Endothelial cell of umbilical vein (primary cell): ENCODE data around the gene RAB43. TPM values are rescaled to one million over a fixed set of nuclear protein-coding genes. Genes with fewer than 3 reads are reported as not detected.

Experiments
- BruUV-seq: library from RNA; stranded (reverse); fragments of 400-500 nt; replicated peaks from 2 replicates; lab custom pipeline; 2021; lab: Mats Ljungman, UMichigan
- CTCF ChIA-PET: fragments of 300-600, 350-600 bp; sonication (Branson Sonifier 250); formaldehyde crosslinking; loops from one replicate; lab custom pipeline; 2021; ENCODE audit warnings: antibody characterized with exemption, inconsistent platforms; lab: Charles Lee
- POLR2A ChIA-PET: fragments of 300-600, 350-600 bp; sonication (Branson Sonifier 250); formaldehyde crosslinking; loops from one replicate; lab custom pipeline; 2021; ENCODE audit warnings: antibody characterized with exemption, inconsistent platforms; lab: Charles Lee
- DNase-seq: peaks from one replicate; pipeline ENCODE4 v3.0.0-alpha.2; 2011; ENCODE audit warnings: low read depth, low spot score
- FAIRE-seq: peaks from 2 replicates; lab custom pipeline; 2011; peaks lifted over from hg19 to GRCh38; lab: Jason Lieb, UNC
- H2AFZ ChIP-seq: 2 replicates; pipeline ENCODE4 v1.6.0; 2012; ENCODE audit warnings: low read depth, low read length, control low read depth, inconsistent platforms
- H3K27ac ChIP-seq: 2 replicates; pipeline ENCODE4 v1.5.1; 2011; ENCODE audit warnings: low read depth, mild to moderate bottlenecking, control low read depth, low read length, moderate library complexity; ENCODE audit not compliant: insufficient read depth
- H3K27me3 ChIP-seq, 2 experiments: 2 replicates each; pipeline versions ENCODE4 v1.6.0 to v1.6.1; 2011; ENCODE audit warnings: low read length in 2 of 2, mixed read lengths in 1 of 2; ENCODE audit not compliant: control insufficient read depth in 2 of 2, insufficient read depth in 2 of 2
- H3K36me3 ChIP-seq, 2 experiments: 2 replicates in 1 of 2; 3 replicates in 1 of 2; pipeline ENCODE4 v1.5.1; 2011; ENCODE audit warnings: low read length in 2 of 2, mild to moderate bottlenecking in 1 of 2, moderate library complexity in 1 of 2; ENCODE audit not compliant: control insufficient read depth in 2 of 2, insufficient read depth in 2 of 2; ENCODE audit errors: extremely low read depth in 1 of 2
- H3K4me1 ChIP-seq: 3 replicates; pipeline ENCODE4 v1.5.1; 2011; ENCODE audit warnings: mild to moderate bottlenecking, low read length; ENCODE audit not compliant: control insufficient read depth, insufficient read depth; ENCODE audit errors: extremely low read depth
- H3K4me2 ChIP-seq: 2 replicates; pipeline ENCODE4 v1.6.1; 2011; ENCODE audit warnings: low read length, control low read depth, mixed read lengths; ENCODE audit not compliant: insufficient read depth
- H3K4me3 ChIP-seq, 3 experiments: fragments of 200-600 bp in 1 of 3; sonication (generic), shearing (Covaris generic) in 1 of 3; replicated peaks in 1 of 3; 2 replicates each; pipeline ENCODE4 v1.5.1; 2011 to 2016; ENCODE audit warnings: control low read depth in 3 of 3, low read length in 3 of 3, mild to moderate bottlenecking in 2 of 3, inconsistent platforms in 1 of 3, low read depth in 1 of 3, moderate library complexity in 1 of 3; ENCODE audit not compliant: insufficient read depth in 1 of 3
- H3K79me2 ChIP-seq: 2 replicates; pipeline ENCODE4 v1.6.0; 2012; ENCODE audit warnings: low read length, inconsistent platforms; ENCODE audit not compliant: control insufficient read depth, insufficient read depth
- H3K9ac ChIP-seq: replicated peaks from 2 replicates; pipeline ENCODE3; 2011; ENCODE audit warnings: low read length, control low read depth; ENCODE audit not compliant: insufficient read depth; ENCODE audit errors: extremely low read depth
- H3K9me1 ChIP-seq: replicated peaks from 3 replicates; pipeline ENCODE4 v1.6.0; 2011; ENCODE audit warnings: mild to moderate bottlenecking, low read length; ENCODE audit not compliant: control insufficient read depth, insufficient read depth; ENCODE audit errors: extremely low read depth
- H3K9me3 ChIP-seq: replicated peaks from 2 replicates; pipeline ENCODE4 v1.5.1; 2012; ENCODE audit warnings: low read length, inconsistent platforms; ENCODE audit not compliant: control insufficient read depth, insufficient read depth
- H4K20me1 ChIP-seq: replicated peaks from 2 replicates; pipeline ENCODE3; 2011; ENCODE audit warnings: mild to moderate bottlenecking, low read length; ENCODE audit not compliant: control insufficient read depth, insufficient read depth; ENCODE audit errors: extremely low read depth
- EZH2 ChIP-seq: IDR thresholded peaks from 2 replicates; pipeline ENCODE4 v1.6.1; 2012; ENCODE audit warnings: borderline replicate concordance, low read depth, mild to moderate bottlenecking, moderate library complexity, low read length, inconsistent platforms; ENCODE audit not compliant: severe bottlenecking
- FOS ChIP-seq: IDR thresholded peaks from 2 replicates; pipeline ENCODE4 v1.6.1; 2011; ENCODE audit warnings: mild to moderate bottlenecking, low read length, moderate library complexity, borderline replicate concordance; ENCODE audit not compliant: insufficient read depth
- GATA2 ChIP-seq: IDR thresholded peaks from 2 replicates; pipeline ENCODE4 v1.7.0; 2011; ENCODE audit warnings: low read depth, mild to moderate bottlenecking, moderate library complexity, mixed read lengths, low read length; ENCODE audit not compliant: insufficient read length, insufficient read depth
- JUN ChIP-seq: IDR thresholded peaks from 2 replicates; pipeline ENCODE4 v1.6.1; 2011; ENCODE audit warnings: borderline replicate concordance, low read depth; ENCODE audit not compliant: insufficient read length, insufficient read depth
- MAX ChIP-seq: IDR thresholded peaks from 2 replicates; pipeline ENCODE4 v1.6.1; 2011; ENCODE audit not compliant: insufficient read depth, insufficient read length
- MYC ChIP-seq: IDR thresholded peaks from one replicate; pipeline ENCODE4 v1.6.1; 2011; ENCODE audit warnings: mild to moderate bottlenecking, low read depth, low read length
- POLR2A ChIP-seq: IDR thresholded peaks from 2 replicates; pipeline ENCODE4 v1.6.1; 2012; ENCODE audit warnings: low read depth, mild to moderate bottlenecking, control low read depth, low read length
- POLR2AphosphoS5 ChIP-seq: IDR thresholded peaks from 2 replicates; pipeline ENCODE4 v1.6.1; 2012; ENCODE audit warnings: low read depth, mild to moderate bottlenecking, control low read depth, low read length, moderate library complexity; ENCODE audit not compliant: insufficient read depth
- dilution Hi-C: fragments of 300-500 bp; cut with MboI; formaldehyde crosslinking; loops from one replicate; pipeline ENCODE4 v1.15.0; 2019; ENCODE audit warnings: low sequenced_read_pairs; ENCODE audit not compliant: extremely low pct_ligation_motif_present
- intact Hi-C: fragments of 100-400 bp; cut with micrococcal nuclease; formaldehyde crosslinking; loops from one replicate; pipeline ENCODE4 v1.10.0; 2022
- polyA plus RNA-seq, 4 experiments: library from polyadenylated mRNA; depleted of rRNA in 3 of 4; stranded (reverse) in 3 of 4; unstranded in 1 of 4; fragments of >200 nt; gene quantifications; 2 replicates each; pipeline versions ENCODE4 v1.2.1 to v1.2.3, GENCODE V29; 2011 to 2012; ENCODE audit warnings: missing spikeins in 1 of 4
- total RNA-seq: library from RNA; stranded (reverse); gene quantifications from 2 replicates; pipeline ENCODE4 v1.2.3, GENCODE V29; 2021
- TF ChIP-seq, protein P1 (sequence below), 2 donors: IDR thresholded peaks; 1 replicate in 1 of 2; 2 replicates in 1 of 2; pipeline ENCODE4 v1.5.1; 2011; ENCODE audit warnings: low read length in 2 of 2, mild to moderate bottlenecking in 2 of 2, moderate library complexity in 2 of 2, control low read depth in 1 of 2, inconsistent platforms in 1 of 2, low read depth in 1 of 2; ENCODE audit not compliant: insufficient read depth in 1 of 2; ENCODE audit errors: extremely low read depth in 1 of 2

Gene RAB43
- total and polyA plus RNA-seq, 2 donors (not counting 3 experiments of a cell fraction or from before 2014, with no cell fraction given) = 18.5 to 31.5 TPM

- Histone ChIP-seq H3K4me1 (peaks cover 27% of the 10 kb centered on the region), H3K36me3 (peaks cover 0 to 5% of the 10 kb centered on the region in 2 experiments), H3K27ac (no peak overlapping the region), H3K27me3 (no peaks in the 10 kb centered on the region), H2AFZ (no peak overlapping the region), H3K9me3 (no peaks in the 10 kb centered on the region), H3K4me2 (peak overlapping the region; percentile 98), H3K9me1 (no peaks in the 10 kb centered on the region), H4K20me1 (no peaks in the 10 kb centered on the region), H3K9ac (peak overlapping the region; percentile 72), H3K4me3 (peak overlapping the region in 2 of 3 experiments; percentile 64 to 79), H3K79me2 (peaks cover 29% of the 10 kb centered on the region)
- intact Hi-C loops = loop anchor here (1.0 to 2.0 kb wide), 3 partner anchors 63 to 125 kb away; partner anchors contain the start of gene CNBP
- peak; percentile 31 for DNase-seq
- BruUV-seq = no TSS peak
- FAIRE-seq = peak; percentile 49
- ChIA-PET CTCF (interaction anchor here (2.0 to 4.5 kb wide), 4 partner anchors 67 to 149 kb away, joined by 7 to 79 read pairs (median 20); no protein-coding TSS in a partner anchor), POLR2A (no interaction called here)
- dilution Hi-C loops = loop anchor here (25.0 kb wide), 1 partner anchor 207 kb away; no protein-coding TSS in a partner anchor
- TF ChIP-seq JUN = no peak
- no peak for TF ChIP-seq POLR2A
- TF ChIP-seq FOS = no peak
- TF ChIP-seq, protein P1, sequence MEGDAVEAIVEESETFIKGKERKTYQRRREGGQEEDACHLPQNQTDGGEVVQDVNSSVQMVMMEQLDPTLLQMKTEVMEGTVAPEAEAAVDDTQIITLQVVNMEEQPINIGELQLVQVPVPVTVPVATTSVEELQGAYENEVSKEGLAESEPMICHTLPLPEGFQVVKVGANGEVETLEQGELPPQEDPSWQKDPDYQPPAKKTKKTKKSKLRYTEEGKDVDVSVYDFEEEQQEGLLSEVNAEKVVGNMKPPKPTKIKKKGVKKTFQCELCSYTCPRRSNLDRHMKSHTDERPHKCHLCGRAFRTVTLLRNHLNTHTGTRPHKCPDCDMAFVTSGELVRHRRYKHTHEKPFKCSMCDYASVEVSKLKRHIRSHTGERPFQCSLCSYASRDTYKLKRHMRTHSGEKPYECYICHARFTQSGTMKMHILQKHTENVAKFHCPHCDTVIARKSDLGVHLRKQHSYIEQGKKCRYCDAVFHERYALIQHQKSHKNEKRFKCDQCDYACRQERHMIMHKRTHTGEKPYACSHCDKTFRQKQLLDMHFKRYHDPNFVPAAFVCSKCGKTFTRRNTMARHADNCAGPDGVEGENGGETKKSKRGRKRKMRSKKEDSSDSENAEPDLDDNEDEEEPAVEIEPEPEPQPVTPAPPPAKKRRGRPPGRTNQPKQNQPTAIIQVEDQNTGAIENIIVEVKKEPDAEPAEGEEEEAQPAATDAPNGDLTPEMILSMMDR (IDR thresholded peaks at IDR 0.05; ENCODE audit: extremely low read depth in 1 of 2, insufficient read depth in 1 of 2, low read depth in 1 of 2, low read length in 2 of 2) = no peak
- TF ChIP-seq EZH2 = no peak
- TF ChIP-seq POLR2AphosphoS5 = no peak
- TF ChIP-seq MYC = no peak
- TF ChIP-seq MAX = no peak
- no peak for TF ChIP-seq GATA2
Measured at GRCh38 chr3:129119365-129120100, 2.1 kb downstream of the RAB43 start.
